Right atrium auricular region (tissue), 2 donors: ENCODE results near the gene SYNPO2. TPM values are rescaled to one million over a fixed set of nuclear protein-coding genes. Genes with fewer than 3 reads are reported as not detected.
A peak's percentile ranks its signal among the peaks of the same experiment; 100 is the strongest.

ENCODE experiments used
- DNase-seq: peaks from one replicate; pipeline ENCODE4 v3.0.0-alpha.2; 2019; ENCODE audit warnings: low spot score
- H3K27ac ChIP-seq, 2 donors: fragments of 200-600 bp; sonication (generic); 1 replicate in 1 of 2; 2 replicates in 1 of 2; pipeline ENCODE4 v1.5.1; 2016 to 2019
- H3K27me3 ChIP-seq, 2 donors: fragments of 200-600 bp; sonication (generic); one replicate each; pipeline versions ENCODE4 v1.5.1 to v1.6.0; 2017 to 2019
- H3K36me3 ChIP-seq: fragments of 200-600 bp; sonication (generic); one replicate; pipeline ENCODE4 v1.5.1; 2016
- H3K4me1 ChIP-seq, 2 donors: fragments of 200-600 bp; sonication (generic); one replicate each; pipeline versions ENCODE4 v1.5.1 to v1.6.0; 2017 to 2019
- H3K4me3 ChIP-seq, 2 donors: fragments of 200-600 bp; sonication (generic); 1 replicate in 1 of 2; 2 replicates in 1 of 2; pipeline ENCODE4 v1.5.1; 2017 to 2019; ENCODE audit warnings: mild to moderate bottlenecking in 1 of 2, moderate library complexity in 1 of 2
- H3K9me3 ChIP-seq, 2 donors: fragments of 200-600 bp; sonication (generic); one replicate each; pipeline ENCODE4 v1.5.1; 2019
- CTCF ChIP-seq, 2 donors: fragments of 200-600 bp; sonication (generic); IDR thresholded peaks; one replicate each; pipeline ENCODE4 v1.5.1; 2019; ENCODE audit warnings: antibody characterized with exemption in 2 of 2
- total RNA-seq, 2 donors: library from RNA; depleted of rRNA; stranded (reverse); fragments of >200 nt; gene quantifications; one replicate each; pipeline ENCODE4 v1.1.0, GENCODE V29; 2016

The SYNPO2 gene
- total RNA-seq, 2 donors from 2014 or later: 85.3 to 152 TPM

GRCh38 chr4:119037709-119038108, 149.1 kb downstream of the SYNPO2 start:
- H3K9me3 ChIP-seq: no peaks in the 10 kb centered on the region
- H3K4me3 ChIP-seq: no peak overlapping the region
- H3K36me3 ChIP-seq: no peaks in the 10 kb centered on the region
- TF ChIP-seq CTCF (IDR thresholded peaks at IDR 0.05): no peak
- no peaks in the 10 kb centered on the region for H3K27me3 ChIP-seq
- H3K27ac ChIP-seq: peak overlapping the region in 1 of 2 donors; percentile 55
- DNase-seq: no peak
- H3K4me1 ChIP-seq: peaks cover 0 to 37% of the 10 kb centered on the region in 2 donors

GRCh38 chr4:119038116-119038841, 149.6 kb downstream of the SYNPO2 start:
- no peak for TF ChIP-seq CTCF (IDR thresholded peaks at IDR 0.05)
- H3K27ac ChIP-seq: peak overlapping the region in 1 of 2 donors; percentile 55
- peaks cover 0 to 36% of the 10 kb centered on the region in 2 donors for H3K4me1 ChIP-seq
- no peaks in the 10 kb centered on the region for H3K27me3 ChIP-seq
- H3K36me3 ChIP-seq: no peaks in the 10 kb centered on the region
- no peak overlapping the region for H3K4me3 ChIP-seq
- no peak for DNase-seq
- H3K9me3 ChIP-seq: no peaks in the 10 kb centered on the region

GRCh38 chr4:119039160-119039559, 150.5 kb downstream of the SYNPO2 start:
- DNase-seq: no peak
- Histone ChIP-seq H3K36me3 (no peaks in the 10 kb centered on the region), H3K4me3 (no peak overlapping the region), H3K27ac (peak overlapping the region in 1 of 2 donors; percentile 55), H3K27me3 (no peaks in the 10 kb centered on the region), H3K9me3 (no peaks in the 10 kb centered on the region), H3K4me1 (peaks cover 0 to 32% of the 10 kb centered on the region in 2 donors)
- TF ChIP-seq CTCF (IDR thresholded peaks at IDR 0.05): no peak

- peak in 1 of 2 donors; percentile 39 for TF ChIP-seq CTCF (IDR thresholded peaks at IDR 0.05)
- no peaks in the 10 kb centered on the region for H3K27me3 ChIP-seq
- no peaks in the 10 kb centered on the region for H3K9me3 ChIP-seq
- H3K4me3 ChIP-seq: no peak overlapping the region
- H3K4me1 ChIP-seq: peaks cover 0 to 38% of the 10 kb centered on the region in 2 donors
- no peaks in the 10 kb centered on the region for H3K36me3 ChIP-seq
- peak overlapping the region; percentile 71 to 75 for H3K27ac ChIP-seq
- no peak for DNase-seq
These were observed 151.1 kb downstream of the SYNPO2 start for GRCh38 chr4:119039779-119040178.

- TF ChIP-seq CTCF (IDR thresholded peaks at IDR 0.05): no peak
- Histone ChIP-seq H3K36me3 (no peaks in the 10 kb centered on the region), H3K27me3 (no peaks in the 10 kb centered on the region), H3K4me3 (no peak overlapping the region), H3K9me3 (no peaks in the 10 kb centered on the region), H3K27ac (peak overlapping the region; percentile 71 to 75), H3K4me1 (peaks cover 0 to 43% of the 10 kb centered on the region in 2 donors)
- no peak for DNase-seq
These were observed 151.6 kb downstream of the SYNPO2 start for GRCh38 chr4:119040261-119040660.
